PC-3 (cell line): ENCODE measurements around the gene ADGRV1.

Experiments used
- EZH2phosphoT487 ChIP-seq: fragments of 300-600 bp; sonication (generic); IDR thresholded peaks from 2 replicates; pipeline ENCODE4 v1.6.1; 2018; ENCODE audit warnings: mild to moderate bottlenecking, antibody characterized with exemption, low read length, borderline replicate concordance
- TF ChIP-seq, protein P1 (sequence below): fragments of 300-600 bp; sonication (generic); conservative IDR thresholded peaks from 2 replicates; pipeline ENCODE4 v1.5.1; 2017; ENCODE audit warnings: antibody characterized with exemption, low read depth, mild to moderate bottlenecking, low read length

- TF ChIP-seq, protein P1, sequence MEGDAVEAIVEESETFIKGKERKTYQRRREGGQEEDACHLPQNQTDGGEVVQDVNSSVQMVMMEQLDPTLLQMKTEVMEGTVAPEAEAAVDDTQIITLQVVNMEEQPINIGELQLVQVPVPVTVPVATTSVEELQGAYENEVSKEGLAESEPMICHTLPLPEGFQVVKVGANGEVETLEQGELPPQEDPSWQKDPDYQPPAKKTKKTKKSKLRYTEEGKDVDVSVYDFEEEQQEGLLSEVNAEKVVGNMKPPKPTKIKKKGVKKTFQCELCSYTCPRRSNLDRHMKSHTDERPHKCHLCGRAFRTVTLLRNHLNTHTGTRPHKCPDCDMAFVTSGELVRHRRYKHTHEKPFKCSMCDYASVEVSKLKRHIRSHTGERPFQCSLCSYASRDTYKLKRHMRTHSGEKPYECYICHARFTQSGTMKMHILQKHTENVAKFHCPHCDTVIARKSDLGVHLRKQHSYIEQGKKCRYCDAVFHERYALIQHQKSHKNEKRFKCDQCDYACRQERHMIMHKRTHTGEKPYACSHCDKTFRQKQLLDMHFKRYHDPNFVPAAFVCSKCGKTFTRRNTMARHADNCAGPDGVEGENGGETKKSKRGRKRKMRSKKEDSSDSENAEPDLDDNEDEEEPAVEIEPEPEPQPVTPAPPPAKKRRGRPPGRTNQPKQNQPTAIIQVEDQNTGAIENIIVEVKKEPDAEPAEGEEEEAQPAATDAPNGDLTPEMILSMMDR: no peak
- no peak for TF ChIP-seq EZH2phosphoT487
These were observed 627.5 kb downstream of the ADGRV1 start for GRCh38 chr5:91186101-91186500.
